ENCODE results near the gene CDC42BPG. TPM values are rescaled to one million over a fixed set of nuclear protein-coding genes. Genes with fewer than 3 reads are reported as not detected.

Gene CDC42BPG
- total and polyA plus RNA-seq, 10 of the 15 experiments (the other 5 are each of a cell fraction or from before 2014, with no cell fraction given): 0.02 to 1.3 (median 0.09) TPM; not detected in 1

GRCh38 chr11:64871492-64871891 lies 27.0 kb upstream of the CDC42BPG start:
- in situ Hi-C loops (cut with MboI): no loop called here

More at GRCh38 chr11:64871492-64871891, 27.0 kb upstream of the CDC42BPG start:
- DNase-seq (ENCODE audit: low read depth, low spot score) (no peak), FAIRE-seq (no peak), ATAC-seq (peak; percentile 3; the same call in 2 of the 3 replicates)
- Histone ChIP-seq H3K27ac (ENCODE audit: control insufficient read depth, insufficient read depth) (peak overlapping the region; percentile 92), H3K9me3 (replicated peaks; ENCODE audit: control insufficient read depth, insufficient read depth, low read length) (no peaks in the 10 kb centered on the region), H3K36me3 (ENCODE audit: control insufficient read depth in 2 of 2, insufficient read depth in 2 of 2, low read length in 1 of 2) (peaks cover 17 to 35% of the 10 kb centered on the region in 2 experiments), H3K4me1 (ENCODE audit: control insufficient read depth, insufficient read depth, low read length) (peaks cover 76% of the 10 kb centered on the region), H3K4me3 (peak overlapping the region; percentile 62), H2AFZ (ENCODE audit: control insufficient read depth, low read depth, low read length) (no peak overlapping the region), H3K4me2 (ENCODE audit: control insufficient read depth, insufficient read depth) (peak overlapping the region; percentile 62), H3K27me3 (replicated peaks in 1 of 2; ENCODE audit: control insufficient read depth in 2 of 2, insufficient read depth in 2 of 2, low read length in 1 of 2) (no peaks in the 10 kb centered on the region), H3K79me2 (ENCODE audit: control insufficient read depth, insufficient read depth, low read length) (peaks cover 94% of the 10 kb centered on the region), H4K20me1 (ENCODE audit: control insufficient read depth, insufficient read depth) (peaks cover 3% of the 10 kb centered on the region; the same call in 1 of the 2 replicates), H3K9ac (ENCODE audit: control insufficient read depth, insufficient read depth, low read length) (peak overlapping the region; percentile 73)
- TF ChIP-seq POLR2AphosphoS2 (IDR thresholded peaks at IDR 0.05; ENCODE audit: low read depth, low read length): no peak
- TF ChIP-seq POLR2A (IDR thresholded peaks at IDR 0.05; ENCODE audit: low read depth, low read length): peak; percentile 56
- TF ChIP-seq PRDM15 (CRISPR knock-in tag; IDR thresholded peaks at IDR 0.05): no peak
- TF ChIP-seq IKZF1 (conservative IDR thresholded peaks at IDR 0.05): 0 out of 2 replicates have a peak, but pooled peaks have one; percentile 14
- TF ChIP-seq NFYB (IDR thresholded peaks at IDR 0.05; ENCODE audit: insufficient read depth, low read depth, low read length): peak; percentile 84
- TF ChIP-seq POLR2AphosphoS5 (IDR thresholded peaks at IDR 0.05; ENCODE audit: low read length): peak; percentile 36; the same call in 1 of the 2 replicates
- POLR2A ChIA-PET: interaction anchor here (19.9 kb wide), 1 partner anchor 13 kb away, joined by 620 read pairs; no protein-coding TSS in a partner anchor
- 13% methylated on average over 3 of the region's 3 CpGs for WGBS (ENCODE audit: insufficient coverage, insufficient replicate concordance, low lambda C conversion rate, missing lambda C conversion rate)
- CTCF ChIA-PET: interaction anchor here (2.3 to 30.0 kb wide), 2 partner anchors 15 to 16 kb away, joined by 19 to 1208 read pairs; partner anchors contain the start of gene CDC42BPG
- intact Hi-C loops (cut with micrococcal nuclease; ENCODE audit: unreplicated experiment): loop anchor here (10.0 kb wide), 1 partner anchor 843 kb away; the partner anchor contains the start of gene KAT5
- SMC1A ChIA-PET (ENCODE audit: uncharacterized antibody, unreplicated experiment): interaction anchor here (11.5 kb wide), 2 partner anchors 10 to 21 kb away, joined by 226 to 227 read pairs; no protein-coding TSS in a partner anchor
- BruUV-seq (replicated peaks): no TSS peak
- RAD21 ChIA-PET (ENCODE audit: unreplicated experiment): interaction anchor here (12.5 kb wide), 1 partner anchor 9 kb away, joined by 253 read pairs; no protein-coding TSS in a partner anchor
